ENCODE measurements around the gene ZSCAN4. TPM values are rescaled to one million over a fixed set of nuclear protein-coding genes. Genes with fewer than 3 reads are reported as not detected.

The ZSCAN4 gene
- total RNA-seq, 4 donors from 2014 or later, result not detected

DNA sequence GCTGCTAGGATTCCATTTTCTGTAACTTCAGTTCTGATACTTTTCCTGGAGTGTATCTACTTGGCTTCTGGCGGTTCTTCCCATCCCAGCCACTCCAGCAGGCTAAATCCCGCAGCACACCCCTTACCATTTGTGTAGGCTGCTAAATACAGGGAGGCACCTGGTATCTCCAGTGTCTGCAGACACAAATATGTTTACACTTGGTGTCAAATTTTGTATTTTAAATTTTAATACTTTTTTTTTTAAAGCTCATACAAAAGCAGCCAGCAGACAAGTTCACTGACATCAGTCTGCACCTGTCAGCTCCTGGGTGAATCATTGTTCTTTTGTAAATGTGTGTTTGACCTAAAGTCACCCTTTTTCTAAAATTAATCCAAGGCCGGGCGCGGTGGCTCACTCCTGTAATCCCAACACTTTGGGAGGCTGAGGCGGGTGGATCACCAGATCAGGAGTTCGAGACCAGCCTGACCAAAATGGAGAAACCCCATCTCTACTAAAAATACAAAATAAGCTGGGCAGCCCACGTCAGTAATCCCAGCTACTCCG is 3.4 kb upstream of the ZSCAN4 start:
- H3K27ac ChIP-seq, result no peak overlapping the region
- no peak for DNase-seq
- no peaks in the 10 kb centered on the region for H3K9me3 ChIP-seq
- no peak overlapping the region for H3K4me3 ChIP-seq
- H3K4me1 ChIP-seq, result peaks cover 3 to 14% (median 10%) of the 10 kb centered on the region in 4 donors
- in situ Hi-C loops (cut with MboI; ENCODE audit: low pct_ligation_motif_present in 1 of 4, low pct_unique_long_range_greater_than_20kb in 1 of 4, low sequenced_read_pairs in 3 of 4) (no loop called here), intact Hi-C loops (cut with DNase I; ENCODE audit: low total_unique reads) (no loop called here)
- WGBS, 2 donors (ENCODE audit: low coverage in 1 of 2), result 83 to 92% methylated on average over 6 to 9 of the region's 9 CpGs
- peaks cover 26% of the 10 kb centered on the region for H3K27me3 ChIP-seq
- H3K36me3 ChIP-seq, result no peaks in the 10 kb centered on the region
- TF ChIP-seq POLR2AphosphoS5 (IDR thresholded peaks at IDR 0.05) (no peak), EP300 (IDR thresholded peaks at IDR 0.05; ENCODE audit: low read depth) (no peak), POLR2A (IDR thresholded peaks at IDR 0.05) (no peak)
- TF ChIP-seq, protein P1, sequence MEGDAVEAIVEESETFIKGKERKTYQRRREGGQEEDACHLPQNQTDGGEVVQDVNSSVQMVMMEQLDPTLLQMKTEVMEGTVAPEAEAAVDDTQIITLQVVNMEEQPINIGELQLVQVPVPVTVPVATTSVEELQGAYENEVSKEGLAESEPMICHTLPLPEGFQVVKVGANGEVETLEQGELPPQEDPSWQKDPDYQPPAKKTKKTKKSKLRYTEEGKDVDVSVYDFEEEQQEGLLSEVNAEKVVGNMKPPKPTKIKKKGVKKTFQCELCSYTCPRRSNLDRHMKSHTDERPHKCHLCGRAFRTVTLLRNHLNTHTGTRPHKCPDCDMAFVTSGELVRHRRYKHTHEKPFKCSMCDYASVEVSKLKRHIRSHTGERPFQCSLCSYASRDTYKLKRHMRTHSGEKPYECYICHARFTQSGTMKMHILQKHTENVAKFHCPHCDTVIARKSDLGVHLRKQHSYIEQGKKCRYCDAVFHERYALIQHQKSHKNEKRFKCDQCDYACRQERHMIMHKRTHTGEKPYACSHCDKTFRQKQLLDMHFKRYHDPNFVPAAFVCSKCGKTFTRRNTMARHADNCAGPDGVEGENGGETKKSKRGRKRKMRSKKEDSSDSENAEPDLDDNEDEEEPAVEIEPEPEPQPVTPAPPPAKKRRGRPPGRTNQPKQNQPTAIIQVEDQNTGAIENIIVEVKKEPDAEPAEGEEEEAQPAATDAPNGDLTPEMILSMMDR (IDR thresholded peaks at IDR 0.05), result no peak

DNA sequence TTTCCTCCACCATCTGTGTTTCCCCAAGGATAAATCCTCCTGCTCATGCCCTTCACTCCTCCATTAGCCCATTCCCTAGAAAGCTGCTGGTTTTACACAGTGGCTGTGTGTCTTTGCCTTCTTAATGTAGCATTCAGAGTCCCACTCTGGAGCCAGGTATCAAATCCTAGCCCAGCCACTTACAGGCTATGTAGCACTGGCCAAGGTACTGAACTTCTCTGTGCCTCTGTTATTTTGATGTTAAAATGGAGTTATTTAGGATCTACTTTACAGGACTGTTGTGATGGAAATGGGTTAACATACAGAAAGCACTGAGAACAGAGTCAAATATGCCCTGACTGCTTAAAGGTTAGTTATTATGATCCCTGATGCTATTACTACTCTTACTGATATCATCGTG is 1.5 kb upstream of the ZSCAN4 start:
- in situ Hi-C loops (cut with MboI; ENCODE audit: low pct_ligation_motif_present in 1 of 4, low pct_unique_long_range_greater_than_20kb in 1 of 4, low sequenced_read_pairs in 3 of 4) (no loop called here), intact Hi-C loops (cut with DNase I; ENCODE audit: low total_unique reads) (loop anchor here (1.0 kb wide), 1 partner anchor 24 kb away; no protein-coding TSS in a partner anchor)
- 57 to 78% methylated on average over 1 of the region's 1 CpG for WGBS, 2 donors (ENCODE audit: low coverage in 1 of 2)

DNA sequence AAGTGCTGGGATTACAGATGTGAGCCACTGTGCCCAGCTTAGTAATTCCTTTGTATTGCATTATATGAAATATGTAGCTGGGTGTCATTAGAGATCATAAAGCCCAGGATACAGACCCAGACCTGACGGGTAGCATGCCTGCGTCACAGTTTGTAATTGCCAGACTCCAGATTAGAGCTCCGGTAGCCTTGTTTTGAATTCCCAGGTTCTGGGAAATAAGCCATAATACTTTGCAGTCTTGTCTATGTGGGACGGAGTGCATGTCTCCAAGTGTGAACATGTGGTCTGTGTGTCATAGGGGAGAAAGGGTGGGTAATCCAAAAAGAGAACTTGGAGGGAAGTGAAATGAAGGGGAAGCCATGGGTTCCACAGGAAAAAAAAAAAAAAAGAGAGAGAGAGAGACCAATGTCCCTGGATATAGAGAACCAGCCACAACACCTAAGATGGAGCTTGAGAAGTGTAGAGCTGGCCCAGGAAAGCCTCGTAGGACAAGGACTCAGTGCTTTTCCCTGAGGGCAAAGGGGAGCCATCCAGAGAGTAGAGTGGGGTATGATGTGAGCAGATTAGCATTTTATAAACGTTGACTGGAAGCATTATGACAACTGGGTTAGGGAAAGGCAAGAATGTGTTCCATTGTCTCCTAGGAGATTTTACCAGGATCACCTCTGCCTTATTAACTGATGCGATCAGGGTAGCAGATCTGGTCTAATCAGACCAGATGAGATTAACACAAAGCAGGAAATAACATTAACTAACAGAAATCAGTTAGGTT is 2.6 kb downstream of the ZSCAN4 start:
- Histone ChIP-seq H3K27ac (no peak overlapping the region), H3K36me3 (no peaks in the 10 kb centered on the region), H3K27me3 (peaks cover 4% of the 10 kb centered on the region), H3K4me3 (no peak overlapping the region), H3K4me1 (no peaks in the 10 kb centered on the region), H3K9me3 (no peaks in the 10 kb centered on the region)
- DNase-seq, result no peak
- intact Hi-C loops (cut with DNase I; ENCODE audit: low total_unique reads) (no loop called here), in situ Hi-C loops (cut with MboI; ENCODE audit: low pct_ligation_motif_present in 1 of 4, low pct_unique_long_range_greater_than_20kb in 1 of 4, low sequenced_read_pairs in 3 of 4) (no loop called here)
- 60 to 68% methylated on average over 3 to 7 of the region's 7 CpGs for WGBS, 2 donors (ENCODE audit: low coverage in 1 of 2)
- no peak for TF ChIP-seq POLR2A (IDR thresholded peaks at IDR 0.05)

More for the DNA sequence above, 1.5 kb upstream of the ZSCAN4 start:
- H3K4me3 ChIP-seq, result no peak overlapping the region
- DNase-seq, result no peak
- no peaks in the 10 kb centered on the region for H3K36me3 ChIP-seq
- TF ChIP-seq, protein P1 (IDR thresholded peaks at IDR 0.05), result no peak
- no peak for TF ChIP-seq POLR2AphosphoS5 (IDR thresholded peaks at IDR 0.05)
- no peak for TF ChIP-seq POLR2A (IDR thresholded peaks at IDR 0.05)
- no peak overlapping the region for H3K27ac ChIP-seq
- no peaks in the 10 kb centered on the region for H3K9me3 ChIP-seq
- peaks cover 3 to 14% (median 10%) of the 10 kb centered on the region in 4 donors for H3K4me1 ChIP-seq
- peaks cover 21% of the 10 kb centered on the region for H3K27me3 ChIP-seq

DNA sequence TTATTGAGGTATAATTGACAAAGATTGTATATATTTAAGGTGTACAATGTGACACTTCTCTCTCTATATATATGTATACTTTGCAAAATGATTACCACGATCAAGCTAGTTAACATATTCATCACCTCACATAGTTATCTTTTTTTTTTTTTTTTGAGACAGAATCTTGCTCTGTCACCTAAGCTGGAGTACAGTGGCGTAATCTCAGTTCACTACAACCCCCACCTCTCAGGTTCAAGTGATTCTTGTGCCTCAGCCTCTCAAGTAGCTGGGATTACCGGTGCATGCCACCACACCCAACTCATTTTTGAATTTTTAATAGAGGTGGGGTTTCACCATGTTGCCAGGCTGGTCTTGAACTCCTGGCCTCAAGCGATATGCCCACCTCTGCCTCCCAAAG is 3.7 kb downstream of the ZSCAN4 start:
- DNase-seq, result no peak
- Histone ChIP-seq H3K27me3 (peaks cover 4% of the 10 kb centered on the region), H3K4me3 (no peak overlapping the region), H3K4me1 (no peaks in the 10 kb centered on the region), H3K9me3 (no peaks in the 10 kb centered on the region), H3K36me3 (no peaks in the 10 kb centered on the region), H3K27ac (no peak overlapping the region)
- 73 to 77% methylated on average over 3 to 4 of the region's 4 CpGs for WGBS, 2 donors (ENCODE audit: low coverage in 1 of 2)
- intact Hi-C loops (cut with DNase I; ENCODE audit: low total_unique reads), result no loop called here
- in situ Hi-C loops (cut with MboI; ENCODE audit: low pct_ligation_motif_present in 1 of 4, low pct_unique_long_range_greater_than_20kb in 1 of 4, low sequenced_read_pairs in 3 of 4), result no loop called here
- TF ChIP-seq POLR2A (IDR thresholded peaks at IDR 0.05), result no peak
- TF ChIP-seq EP300 (IDR thresholded peaks at IDR 0.05; ENCODE audit: low read depth), result no peak
- no peak for TF ChIP-seq POLR2AphosphoS5 (IDR thresholded peaks at IDR 0.05)
- TF ChIP-seq, protein P1 (IDR thresholded peaks at IDR 0.05), result no peak
